Fibroblast of peridontal ligament (primary cell): ENCODE data around the gene ISLR2.

Source experiments
- DNase-seq: peaks from one replicate; pipeline ENCODE4 v3.0.0-alpha.2; 2010; ENCODE audit errors: extremely low read depth

ISLR2 gene

DNA sequence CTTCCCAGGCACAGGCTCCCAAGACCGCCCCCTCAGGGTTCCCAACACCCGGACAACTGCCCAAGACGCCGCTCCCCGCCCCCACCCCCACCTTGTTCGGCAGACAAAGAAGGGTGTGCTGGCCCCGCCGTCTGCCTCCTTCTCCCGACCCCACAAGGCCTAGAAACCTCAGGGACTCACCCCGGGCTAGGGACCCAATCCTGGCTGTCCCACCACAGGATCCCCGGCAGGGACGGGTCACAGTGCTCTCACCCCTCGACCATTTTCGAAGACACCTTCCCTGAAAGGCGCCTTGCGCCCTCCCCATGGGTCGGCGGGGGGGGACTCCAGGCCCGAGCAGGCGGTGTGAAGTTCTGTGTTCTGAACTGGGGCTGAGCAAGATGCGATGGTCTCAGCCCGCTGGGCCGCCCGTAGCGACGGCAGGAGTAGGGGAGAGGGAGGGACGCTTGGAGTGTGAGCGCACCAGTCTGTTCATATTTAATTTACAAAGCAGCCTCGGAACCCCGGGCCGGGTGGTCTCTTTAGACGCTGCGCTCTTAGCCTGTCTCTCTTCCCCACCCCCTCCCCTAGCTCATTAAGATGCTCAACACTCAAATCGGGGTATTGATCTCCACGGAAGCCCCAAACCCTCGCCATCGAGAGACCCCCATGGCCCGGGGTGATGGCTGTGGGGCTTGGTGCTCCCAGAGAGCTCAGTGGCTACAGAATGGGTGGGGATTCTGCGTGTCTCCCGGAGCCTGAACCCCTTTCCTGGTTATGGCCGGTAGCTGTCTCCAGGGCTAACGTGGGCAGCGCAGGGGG, 1.4 kb upstream of the ISLR2 start:
- DNase-seq = no peak

DNA sequence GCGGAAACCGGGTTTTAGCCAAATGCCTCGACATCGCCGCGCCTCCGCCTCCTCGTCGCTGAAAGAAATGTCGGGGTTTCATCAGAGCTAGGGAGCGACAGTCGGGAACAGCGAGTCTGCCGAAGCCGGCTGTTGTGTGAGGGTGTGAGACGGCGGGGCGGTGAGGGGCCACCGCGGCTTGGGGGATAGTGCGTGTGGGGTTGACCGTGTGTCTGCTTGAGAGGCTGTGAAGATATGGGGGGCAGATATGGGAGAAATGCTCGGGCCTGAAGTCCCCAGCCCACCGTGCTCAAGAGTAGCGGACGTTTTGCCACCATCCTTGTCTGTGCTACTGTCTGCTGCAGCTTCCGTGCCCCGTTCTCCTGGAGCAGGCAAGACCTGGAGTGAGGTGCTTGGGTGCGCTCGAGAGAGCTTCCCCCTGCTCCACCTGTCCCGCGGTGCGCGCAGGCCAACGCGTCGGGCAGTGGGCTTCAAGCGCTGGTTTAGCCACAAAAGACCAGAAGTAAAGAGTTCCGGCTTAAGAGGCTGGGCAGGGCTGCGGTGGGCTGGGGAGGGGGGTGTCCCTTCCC, 716 bp upstream of the ISLR2 start:
- DNase-seq = no peak

DNA sequence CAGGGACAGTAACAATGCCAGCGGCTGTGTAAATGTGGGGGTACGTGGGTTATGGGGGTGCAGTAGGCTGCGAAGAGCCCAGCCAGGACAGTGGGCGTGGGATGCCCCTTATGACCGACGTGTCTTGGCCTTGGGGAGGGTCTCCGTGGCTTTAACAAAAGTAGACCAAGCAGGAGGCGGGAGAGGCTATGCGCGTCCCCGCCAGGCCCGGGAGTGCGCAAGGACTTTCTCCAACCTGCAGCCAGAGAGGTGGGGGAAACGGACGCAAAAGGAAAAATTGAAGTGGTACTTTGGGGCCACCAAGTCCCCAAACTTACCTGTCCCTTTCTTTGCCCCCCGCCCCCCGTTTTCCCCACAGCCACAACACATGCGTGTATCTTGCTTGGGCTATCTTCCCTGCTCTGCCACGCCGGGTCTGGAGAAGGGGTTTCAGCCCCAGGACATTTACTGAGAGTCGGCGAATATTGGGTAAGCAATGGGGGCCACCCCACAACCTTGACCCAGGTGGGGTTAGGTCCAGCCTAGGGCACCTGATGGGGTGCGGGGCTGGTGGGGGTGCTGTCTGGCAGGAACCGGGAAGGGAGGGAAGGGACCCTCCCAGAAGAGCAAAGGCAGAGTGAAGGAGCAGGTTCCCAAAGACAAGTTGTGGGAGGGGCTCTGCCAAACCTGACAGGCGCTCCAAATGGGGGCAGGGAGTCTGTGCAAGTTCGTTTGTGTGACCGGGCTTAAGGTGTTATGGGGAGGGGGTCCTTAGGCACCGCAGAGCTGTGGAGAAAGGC, 652 bp downstream of the ISLR2 start:
- no peak for DNase-seq

GRCh38 chr15:74131628-74132413, 1.4 kb downstream of the ISLR2 start:
- DNase-seq = no peak

DNA sequence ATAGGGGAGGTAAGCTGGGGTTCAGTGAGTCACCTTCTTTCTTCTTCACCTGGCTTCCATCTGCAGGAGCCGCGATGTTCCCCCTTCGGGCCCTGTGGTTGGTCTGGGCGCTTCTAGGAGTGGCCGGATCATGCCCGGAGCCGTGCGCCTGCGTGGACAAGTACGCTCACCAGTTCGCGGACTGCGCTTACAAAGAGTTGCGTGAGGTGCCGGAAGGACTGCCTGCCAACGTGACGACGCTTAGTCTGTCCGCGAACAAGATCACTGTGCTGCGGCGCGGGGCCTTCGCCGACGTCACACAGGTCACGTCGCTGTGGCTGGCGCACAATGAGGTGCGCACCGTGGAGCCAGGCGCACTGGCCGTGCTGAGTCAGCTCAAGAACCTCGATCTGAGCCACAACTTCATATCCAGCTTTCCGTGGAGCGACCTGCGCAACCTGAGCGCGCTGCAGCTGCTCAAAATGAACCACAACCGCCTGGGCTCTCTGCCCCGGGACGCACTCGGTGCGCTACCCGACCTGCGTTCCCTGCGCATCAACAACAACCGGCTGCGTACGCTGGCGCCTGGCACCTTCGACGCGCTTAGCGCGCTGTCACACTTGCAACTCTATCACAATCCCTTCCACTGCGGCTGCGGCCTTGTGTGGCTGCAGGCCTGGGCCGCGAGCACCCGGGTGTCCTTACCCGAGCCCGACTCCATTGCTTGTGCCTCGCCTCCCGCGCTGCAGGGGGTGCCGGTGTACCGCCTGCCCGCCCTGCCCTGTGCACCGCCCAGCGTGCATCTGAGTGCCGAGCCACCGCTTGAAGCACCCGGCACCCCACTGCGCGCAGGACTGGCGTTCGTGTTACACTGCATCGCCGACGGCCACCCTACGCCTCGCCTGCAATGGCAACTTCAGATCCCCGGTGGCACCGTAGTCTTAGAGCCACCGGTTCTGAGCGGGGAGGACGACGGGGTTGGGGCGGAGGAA, 2.6 kb downstream of the ISLR2 start:
- DNase-seq = peak; percentile 21

- no peak for DNase-seq
Observed at GRCh38 chr15:74133694-74134386, 3.5 kb downstream of the ISLR2 start.

- peak; percentile 20 for DNase-seq
Observed at GRCh38 chr15:74134387-74135027, 4.1 kb downstream of the ISLR2 start.

DNA sequence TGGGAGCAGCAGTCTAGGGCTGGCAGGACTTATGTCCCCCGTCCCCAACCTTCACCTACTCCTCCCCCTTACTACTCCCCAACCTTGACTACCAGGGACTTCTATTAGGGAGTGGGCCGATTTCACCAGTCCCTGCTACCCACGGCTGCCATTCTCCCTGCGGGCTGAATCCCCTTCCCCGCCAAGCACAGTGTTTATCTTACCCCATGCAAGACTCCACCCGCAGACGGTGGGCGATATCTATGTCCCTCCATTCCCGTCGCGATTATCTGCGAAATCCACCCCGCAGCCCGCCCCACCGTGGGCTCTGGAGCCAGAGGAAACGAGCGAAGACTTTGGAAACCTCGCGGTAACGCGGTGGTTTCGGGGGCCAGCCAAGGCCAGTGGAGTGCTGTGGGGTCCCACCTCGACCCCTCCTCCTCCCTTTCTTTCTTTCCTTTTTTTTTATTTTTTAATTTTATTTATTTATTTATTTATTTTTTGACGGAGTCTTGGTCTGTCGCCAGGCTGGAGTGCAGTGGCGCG, 4.7 kb downstream of the ISLR2 start:
- no peak for DNase-seq

DNA sequence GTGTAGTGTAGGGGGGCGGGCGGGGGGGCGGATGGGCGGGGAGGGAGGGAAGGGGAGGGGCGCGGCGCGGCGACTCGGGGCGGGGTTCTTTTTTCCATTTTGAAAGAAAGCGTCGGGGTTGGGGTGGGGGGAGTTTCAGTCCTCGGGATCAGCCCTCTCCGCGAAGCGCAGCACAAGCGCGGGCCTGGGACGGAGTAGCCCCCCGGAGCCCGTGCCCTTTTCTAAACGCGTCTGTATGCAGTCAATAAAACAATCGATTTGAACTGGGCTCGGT, 6.1 kb downstream of the ISLR2 start:
- DNase-seq = no peak

- no peak for DNase-seq
Observed at GRCh38 chr15:74136814-74137536, 6.6 kb downstream of the ISLR2 start.

DNA sequence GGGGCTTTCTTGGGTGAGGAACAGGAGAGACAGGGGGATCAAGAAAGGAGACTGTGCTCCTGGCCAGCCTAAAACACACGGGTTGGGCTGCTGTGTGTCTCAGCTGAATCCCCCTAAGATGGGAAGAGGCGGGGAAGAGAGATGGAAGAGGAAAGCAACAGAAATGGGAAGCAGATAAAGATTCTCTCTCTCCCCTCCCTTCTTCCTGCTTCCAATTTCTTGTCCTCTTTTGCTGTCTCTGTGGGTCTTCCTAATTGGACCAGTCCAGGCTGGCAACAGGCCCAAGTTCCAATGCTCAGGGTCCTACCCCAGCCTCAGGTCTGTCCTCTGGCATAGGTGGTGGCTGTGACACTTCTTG, 7.1 kb downstream of the ISLR2 start:
- no peak for DNase-seq

GRCh38 chr15:74138642-74139041, 8.3 kb downstream of the ISLR2 start:
- no peak for DNase-seq

GRCh38 chr15:74141591-74141990, 11.2 kb downstream of the ISLR2 start:
- DNase-seq = no peak

DNA sequence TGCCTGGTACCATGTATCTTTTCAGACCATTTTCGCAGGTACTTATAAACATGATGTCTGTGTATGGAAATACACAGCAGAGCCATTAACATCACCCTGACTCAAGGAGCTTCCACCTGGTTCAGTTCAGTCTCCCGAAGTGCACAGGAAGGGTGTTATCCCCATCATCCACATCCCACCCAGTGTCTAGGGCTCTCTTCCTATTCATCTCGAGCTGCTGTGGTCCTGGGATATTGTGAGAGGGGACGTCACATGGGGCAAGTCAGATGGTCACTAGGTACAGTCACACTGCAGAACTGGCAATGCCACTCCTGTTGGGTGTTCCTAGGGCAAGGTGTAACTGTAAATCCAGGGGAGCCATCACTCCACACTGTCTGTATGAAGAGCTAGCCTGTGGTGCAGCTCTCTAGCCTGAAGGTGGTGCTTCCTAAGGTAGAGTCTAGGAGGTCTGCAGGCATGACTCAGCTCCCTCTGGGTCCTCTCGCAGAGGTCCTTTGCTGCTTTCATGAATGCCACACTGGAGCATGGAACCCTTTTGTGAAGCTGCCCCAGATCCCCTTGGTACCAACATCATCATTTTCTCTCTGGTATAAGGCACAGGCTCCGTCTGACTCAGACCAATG, 13.9 kb downstream of the ISLR2 start:
- DNase-seq = no peak

DNA sequence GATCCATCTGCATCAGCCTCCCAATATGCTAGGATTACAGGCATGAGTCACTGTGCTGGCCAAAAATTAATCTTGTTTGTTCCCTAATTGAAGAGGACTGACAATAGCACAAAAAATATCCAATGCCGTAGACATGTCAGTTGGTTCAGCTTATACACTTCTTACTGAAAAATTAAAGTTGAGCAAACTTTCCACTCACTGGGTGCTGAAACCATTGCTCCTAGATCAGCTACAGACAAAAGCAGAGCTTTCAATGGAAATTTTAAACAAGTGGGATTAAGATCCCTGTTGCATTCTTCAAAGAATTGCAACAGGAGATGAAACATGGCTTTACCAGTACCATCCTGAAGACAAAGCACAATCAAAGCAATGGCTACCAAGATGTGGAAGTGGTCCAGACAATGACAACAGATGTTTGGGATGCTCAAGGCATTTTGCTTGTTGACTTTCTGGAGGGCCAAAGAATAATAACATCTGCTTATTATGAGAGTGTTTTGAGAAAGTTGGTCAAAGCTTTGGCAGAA, 16.0 kb downstream of the ISLR2 start:
- DNase-seq = no peak

GRCh38 chr15:74147051-74147450, 16.7 kb downstream of the ISLR2 start:
- DNase-seq = no peak

DNA sequence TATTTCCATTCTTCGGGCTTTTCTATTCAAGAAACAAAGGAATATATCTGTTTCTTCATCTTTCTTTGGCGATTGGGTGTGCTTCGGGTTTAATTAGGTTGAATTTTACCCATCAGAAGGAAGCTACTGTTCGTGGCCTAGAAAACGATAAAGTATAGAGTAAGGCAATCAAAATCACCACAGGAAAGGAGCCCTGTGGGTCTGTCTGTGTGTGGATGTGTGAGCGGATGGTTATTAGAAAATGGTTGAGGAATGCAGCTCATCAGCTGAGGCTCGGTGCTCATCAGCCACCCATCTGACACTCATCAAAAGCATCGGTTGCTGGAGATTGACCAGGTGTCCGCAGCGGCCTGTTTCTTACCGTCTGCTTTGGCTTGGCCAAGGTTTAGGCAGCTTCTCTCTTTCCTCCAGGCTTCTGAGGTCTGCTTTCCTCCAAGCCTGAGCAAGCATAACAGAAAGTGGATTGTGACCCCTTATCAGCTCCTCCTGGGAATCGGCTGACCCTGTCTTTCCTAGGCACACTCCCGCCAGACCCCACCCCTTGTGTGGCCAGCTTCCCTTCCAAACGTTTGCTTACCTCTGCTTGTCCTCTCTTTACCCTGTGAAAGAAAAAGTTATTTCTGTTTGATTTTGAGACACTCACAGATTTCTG, 25.5 kb downstream of the ISLR2 start:
- DNase-seq = no peak
